NCI-H748 treated with DMSO at 0.1 percent for 48 hours (cell line): ENCODE results near the gene ALPG.
"Not testable (repeated sequence)": the region's sequence is repeated elsewhere in the genome, so short reads cannot be mapped to it uniquely, and the experiment has no call there.

Experiments used
- DNase-seq: peaks from one replicate; lab custom pipeline; 2025; lab: John Stamatoyannopoulos, UW

Gene ALPG

DNA sequence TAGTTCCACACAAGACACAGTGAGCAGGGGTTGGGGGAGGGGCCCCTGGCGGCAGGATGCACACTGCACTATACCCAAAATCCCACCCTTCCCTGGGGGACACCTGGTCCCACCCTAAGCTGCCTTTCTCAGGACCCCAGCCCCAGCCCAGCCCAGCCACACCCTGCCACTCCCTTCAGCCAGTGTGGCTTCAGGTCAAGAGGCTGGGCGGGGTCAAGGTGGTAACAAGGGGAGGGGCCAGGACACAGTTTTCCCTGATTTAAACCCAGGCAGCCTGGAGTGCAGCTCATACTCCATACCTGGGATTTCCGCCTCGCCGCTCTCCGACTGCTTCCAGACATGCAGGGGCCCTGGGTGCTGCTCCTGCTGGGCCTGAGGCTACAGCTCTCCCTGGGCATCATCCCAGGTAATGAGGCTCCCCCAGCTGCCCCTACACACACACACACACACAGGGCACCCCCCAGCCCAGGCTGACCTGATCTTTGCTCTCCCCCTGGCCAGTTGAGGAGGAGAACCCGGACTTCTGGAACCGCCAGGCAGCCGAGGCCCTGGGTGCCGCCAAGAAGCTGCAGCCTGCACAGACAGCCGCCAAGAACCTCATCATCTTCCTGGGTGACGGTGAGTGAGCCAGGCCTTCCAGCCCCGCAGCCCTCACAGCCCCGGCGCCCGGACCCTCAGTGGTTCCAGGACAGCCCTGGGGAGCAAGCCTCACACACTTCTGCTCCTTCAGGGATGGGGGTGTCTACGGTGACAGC, at the start of gene ALPG:
Gene ALPG (plus strand): TSS at position 289 of the 755 bp plus-strand sequence. CDS start 51 bp downstream, at position 340.
- DNase-seq, result no peak

DNA sequence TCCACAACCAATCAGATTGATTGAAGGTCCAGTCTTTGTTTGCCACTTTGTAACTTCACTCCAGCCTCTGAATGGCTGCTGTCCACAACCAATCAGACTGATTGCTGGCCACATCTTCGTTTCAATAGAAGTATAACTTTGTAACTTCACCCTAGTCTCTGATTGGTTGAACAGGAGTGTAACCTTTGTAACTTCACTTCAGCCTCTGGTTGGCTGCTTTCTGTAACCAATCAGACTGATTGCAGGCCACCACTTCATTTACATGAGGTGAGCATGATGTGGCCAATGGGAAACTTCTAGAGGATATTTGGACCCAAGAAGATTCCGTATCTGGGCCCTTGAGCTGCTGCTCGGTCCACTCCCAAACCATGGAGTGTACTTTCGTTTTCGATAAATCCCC, 45.0 kb upstream of the ALPG start:
- no peak for DNase-seq

DNA sequence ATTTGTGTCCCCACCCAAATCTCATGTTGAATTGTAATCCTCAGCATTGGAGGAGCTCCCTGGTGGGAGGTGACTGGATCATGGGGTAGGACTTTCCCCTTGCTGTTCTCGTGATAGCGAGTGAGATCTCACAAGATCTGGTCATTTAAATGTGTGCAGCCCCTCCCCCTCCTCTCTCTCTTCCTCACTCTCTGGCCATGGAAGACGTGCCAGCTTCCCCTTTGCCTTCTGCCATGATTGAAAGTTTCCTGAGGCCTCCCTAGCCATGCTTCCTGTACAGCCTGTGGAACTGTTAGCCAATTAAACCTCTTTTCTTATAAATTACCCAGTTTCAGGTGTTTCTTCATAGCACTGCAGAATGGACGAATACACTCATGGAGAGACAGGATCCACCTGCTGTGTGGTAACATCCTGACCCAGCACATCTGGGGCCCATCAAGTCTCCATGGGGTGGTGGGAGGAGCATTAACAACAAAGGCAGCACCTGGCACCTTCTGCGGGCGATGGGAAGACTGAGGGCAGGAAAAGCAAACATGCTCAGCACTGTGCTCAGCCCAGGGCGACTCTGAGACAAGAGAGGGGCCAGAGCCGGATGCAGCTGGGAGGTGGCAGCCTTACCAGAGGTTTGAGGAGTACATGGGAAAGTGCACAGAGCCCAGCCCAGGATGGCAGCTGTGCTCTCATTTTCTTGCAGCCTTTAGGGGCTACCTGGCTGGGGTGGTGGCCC, 44.3 kb upstream of the ALPG start:
- no peak for DNase-seq

DNA sequence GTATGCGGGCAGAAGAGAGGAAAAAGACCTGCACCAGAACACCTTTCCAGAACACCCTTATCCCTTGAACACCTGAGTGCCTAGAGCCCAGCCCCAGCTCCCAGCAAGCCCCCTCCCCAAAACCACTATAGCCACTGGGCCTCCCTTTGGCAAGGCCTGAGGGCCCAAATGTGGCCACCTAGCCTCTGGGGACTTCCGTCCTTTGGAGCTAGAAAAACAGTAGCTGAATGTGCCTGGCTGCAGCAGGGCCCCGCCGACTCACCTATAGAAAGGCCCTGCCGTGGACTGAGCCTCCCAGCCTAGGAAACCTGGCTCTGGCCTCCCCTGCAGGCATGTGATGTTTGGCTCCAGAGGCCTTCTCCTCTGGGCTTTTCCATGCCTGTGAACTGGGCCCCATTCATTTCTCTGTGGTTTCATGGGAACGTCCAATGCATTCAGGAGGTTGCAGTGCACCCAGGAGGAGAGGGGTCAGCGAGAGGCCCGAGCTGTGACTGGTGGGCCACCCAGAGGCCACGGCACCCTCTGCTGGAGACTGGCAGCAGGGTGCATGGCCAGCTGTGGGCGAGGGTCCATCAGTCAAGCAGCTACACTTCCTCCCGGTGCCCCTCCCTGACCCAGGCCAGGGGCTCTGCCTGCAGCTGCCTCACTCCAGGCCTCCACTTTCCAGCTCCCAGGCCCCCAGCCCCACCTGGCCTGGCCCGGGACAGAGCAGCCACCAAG, 43.4 kb upstream of the ALPG start:
- DNase-seq, result not testable (repeated sequence)

DNA sequence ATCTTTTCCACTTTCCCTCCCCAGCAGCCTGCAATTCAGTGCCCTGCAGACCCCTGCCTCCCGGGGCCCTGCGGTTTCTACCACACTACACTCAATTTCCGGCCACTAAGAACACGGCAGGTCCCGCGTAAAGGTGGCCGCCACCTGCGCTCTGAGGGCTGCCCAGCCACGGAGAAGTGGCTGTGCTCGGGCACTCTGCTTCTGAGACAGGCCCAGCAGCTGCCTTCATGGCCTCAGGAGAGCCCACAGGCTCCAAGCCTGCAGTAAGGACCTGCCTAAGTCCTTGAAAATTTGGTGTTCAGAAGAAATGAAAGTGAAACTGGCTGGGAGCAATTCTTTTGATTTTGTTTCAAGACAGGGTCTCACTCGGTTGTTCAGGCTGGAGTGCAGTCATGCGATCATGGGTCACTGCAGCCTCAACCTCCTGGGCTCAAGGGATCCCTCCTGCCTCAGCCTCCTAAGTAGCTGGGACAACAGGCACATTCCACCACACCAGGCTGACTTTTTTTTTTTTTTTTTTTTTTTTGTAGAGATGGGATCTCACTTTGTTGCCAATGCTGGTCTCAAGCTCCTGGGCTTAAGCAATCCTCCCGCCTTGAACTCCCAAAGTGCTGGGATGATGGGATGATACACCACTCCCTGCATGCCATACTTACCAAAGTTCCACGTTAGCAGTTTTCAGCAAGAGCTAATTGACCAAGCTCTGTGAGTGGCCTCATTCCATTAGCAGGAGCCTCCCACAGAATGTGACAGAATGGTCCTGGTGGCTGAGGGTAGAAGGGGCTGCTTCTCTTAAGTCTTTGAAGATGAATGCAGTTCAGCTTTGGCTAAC, 42.6 kb upstream of the ALPG start:
- DNase-seq, result no peak

DNA sequence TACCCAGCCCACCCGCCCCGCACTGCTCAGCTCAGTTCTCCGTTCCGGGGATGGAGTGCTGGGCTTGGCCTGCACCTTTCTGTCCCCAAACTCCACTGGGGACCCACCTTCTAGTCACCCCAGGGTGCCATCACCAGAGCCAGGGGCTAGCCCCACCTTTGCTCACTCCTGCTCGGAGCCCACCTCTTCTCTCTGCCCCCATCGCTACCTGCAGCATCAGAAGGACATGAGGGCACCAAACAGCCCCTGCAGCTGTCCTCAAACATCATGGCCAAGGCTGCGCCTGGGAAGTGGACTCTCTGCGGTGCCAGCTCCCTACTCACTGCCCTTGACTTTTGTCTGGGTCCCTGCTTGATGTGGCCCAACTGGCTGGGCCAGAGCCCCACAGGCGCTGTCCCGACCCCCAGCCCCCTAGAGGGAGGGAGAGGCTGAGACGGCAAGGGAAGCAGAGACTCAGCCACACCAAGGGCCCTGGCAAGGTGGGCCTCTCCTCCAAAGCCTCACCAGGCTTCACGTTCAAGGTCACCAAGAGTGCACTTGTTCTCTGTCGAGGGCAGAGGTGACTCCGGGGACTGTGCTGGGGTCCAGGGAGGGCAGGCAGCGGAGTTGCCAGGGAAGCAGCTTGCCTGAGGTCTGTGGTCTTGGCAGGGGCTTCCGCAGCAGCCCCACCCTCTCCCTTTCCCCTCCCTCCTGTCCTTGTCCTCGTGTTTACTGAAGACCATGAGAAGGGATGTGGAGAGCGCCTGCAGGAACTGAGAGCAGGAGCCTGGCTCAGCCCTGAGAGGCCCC, 41.6 kb upstream of the ALPG start:
- DNase-seq, result not testable (repeated sequence)

DNA sequence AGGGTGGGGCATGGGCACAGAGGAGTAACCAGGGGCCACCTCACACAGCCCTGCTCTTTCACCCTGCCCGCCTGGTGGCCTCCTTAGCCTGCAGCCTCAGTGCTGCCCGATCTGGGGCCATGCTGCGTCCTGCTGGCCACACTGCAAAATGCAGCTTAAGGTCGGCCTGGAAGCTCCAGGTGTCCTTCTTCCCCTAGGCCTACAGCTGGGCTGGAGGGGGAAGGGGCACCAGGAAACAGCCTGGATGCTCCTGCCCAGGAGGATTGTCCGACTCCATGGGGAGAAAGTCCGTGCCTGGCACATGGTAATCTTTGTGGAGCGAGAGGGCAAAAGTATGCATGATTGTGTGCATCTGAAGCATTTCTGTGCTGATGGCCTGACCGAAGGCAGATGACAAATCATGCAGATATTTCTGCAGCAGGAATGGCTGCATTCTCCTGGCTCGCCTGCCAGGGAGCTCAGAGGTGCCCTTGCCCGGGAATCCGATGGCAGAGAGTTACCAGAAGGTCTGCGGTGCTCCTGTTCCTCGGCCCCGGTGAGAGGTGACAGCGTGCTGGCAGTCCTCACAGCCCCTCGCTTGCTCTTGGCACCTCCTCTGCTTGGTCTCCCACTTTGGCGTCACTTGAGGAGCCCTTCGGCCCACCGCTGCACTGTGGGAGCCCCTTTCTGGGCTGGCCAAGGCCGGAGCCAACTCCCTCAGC, 40.9 kb upstream of the ALPG start:
- no peak for DNase-seq

DNA sequence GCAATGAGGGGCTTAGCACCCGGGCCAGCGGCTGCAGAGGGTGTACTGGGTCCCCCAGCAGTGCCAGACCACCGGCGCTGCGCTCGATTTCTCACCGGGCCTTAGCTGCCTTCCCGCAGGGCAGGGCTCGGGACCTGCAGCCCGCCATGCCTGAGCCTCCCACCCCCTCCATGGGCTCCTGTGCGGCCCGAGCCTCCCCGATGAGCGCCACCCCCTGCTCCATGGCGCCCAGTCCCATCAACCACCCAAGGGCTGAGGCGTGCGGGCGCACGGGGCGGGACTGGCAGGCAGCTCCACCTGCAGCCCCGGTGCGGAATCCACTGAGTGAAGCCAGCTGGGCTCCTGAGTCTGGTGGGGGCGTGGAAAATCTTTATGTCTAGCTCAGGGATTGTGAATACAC, 40.2 kb upstream of the ALPG start:
- DNase-seq, result not testable (repeated sequence)

DNA sequence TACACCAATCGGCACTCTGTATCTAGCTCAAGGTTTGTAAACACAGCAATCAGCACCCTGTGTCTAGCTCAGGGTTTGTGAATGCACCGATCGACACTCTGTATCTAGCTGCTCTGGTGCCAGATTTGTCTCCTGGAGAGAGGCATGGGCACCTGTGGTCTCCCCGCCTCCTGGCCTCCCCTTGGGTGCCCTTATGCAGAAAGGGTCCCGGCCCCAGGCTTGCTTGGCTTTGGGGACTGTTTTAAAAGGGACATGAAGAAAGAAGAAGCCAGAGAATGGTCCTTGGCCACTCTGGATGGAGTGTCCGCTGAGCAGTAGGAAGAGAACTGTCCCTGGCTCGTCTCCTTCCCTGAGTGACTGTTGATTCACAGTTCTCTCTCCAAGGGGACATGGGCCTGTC, 39.6 kb upstream of the ALPG start:
- no peak for DNase-seq

DNA sequence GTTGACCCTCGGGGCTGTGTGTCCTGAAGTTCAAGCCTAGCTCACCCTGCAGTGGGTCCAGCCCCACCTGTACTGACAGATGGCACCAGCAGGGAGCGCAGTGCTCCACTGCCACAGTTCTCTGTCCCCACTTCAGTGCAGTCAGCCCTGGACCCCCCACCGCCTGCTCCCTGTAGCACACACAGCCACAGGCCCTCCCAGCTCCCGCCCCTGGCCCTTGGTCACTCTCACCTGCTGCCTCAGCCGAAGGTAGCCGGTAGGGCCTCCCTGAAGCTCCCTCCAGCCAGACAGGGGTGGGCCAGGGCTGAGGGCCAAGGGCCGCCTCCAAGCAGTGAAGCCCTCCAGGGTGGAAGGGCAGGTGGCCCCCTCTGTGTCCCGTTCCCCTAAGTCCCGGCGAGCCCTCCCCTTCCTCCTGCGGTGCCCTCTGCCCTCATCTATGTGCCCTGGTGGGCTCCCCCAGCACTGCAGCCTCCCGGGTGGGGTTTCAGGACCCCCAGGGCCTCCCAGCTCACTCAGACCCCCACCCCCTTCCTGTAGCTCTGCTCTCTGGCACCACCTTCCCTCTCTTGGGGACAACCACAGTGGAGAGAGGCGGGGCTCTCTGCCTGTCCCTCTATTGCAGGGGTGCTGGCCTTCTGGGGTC, 38.9 kb upstream of the ALPG start:
- DNase-seq, result no peak

DNA sequence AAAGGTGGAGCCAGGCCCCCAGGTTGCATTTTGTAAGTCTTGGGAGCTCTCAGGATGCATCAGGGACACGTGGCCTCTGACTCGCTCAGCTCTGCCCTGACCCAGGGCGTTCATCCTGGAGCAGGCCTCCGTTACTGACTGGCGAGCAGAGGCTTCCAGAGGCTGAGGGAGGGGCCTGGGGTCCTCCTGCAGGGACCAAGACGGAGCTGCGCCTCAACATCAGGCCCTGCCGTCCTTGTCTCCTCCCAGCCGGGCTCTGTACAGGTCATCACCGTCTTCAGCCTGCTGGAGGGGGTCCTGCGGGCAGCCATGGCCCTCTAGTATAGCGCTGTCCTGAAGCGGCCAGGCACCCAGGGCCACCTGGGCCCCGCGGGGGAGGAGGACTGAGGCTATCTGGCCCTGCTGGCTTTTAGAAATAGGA, 38.3 kb upstream of the ALPG start:
- no peak for DNase-seq

DNA sequence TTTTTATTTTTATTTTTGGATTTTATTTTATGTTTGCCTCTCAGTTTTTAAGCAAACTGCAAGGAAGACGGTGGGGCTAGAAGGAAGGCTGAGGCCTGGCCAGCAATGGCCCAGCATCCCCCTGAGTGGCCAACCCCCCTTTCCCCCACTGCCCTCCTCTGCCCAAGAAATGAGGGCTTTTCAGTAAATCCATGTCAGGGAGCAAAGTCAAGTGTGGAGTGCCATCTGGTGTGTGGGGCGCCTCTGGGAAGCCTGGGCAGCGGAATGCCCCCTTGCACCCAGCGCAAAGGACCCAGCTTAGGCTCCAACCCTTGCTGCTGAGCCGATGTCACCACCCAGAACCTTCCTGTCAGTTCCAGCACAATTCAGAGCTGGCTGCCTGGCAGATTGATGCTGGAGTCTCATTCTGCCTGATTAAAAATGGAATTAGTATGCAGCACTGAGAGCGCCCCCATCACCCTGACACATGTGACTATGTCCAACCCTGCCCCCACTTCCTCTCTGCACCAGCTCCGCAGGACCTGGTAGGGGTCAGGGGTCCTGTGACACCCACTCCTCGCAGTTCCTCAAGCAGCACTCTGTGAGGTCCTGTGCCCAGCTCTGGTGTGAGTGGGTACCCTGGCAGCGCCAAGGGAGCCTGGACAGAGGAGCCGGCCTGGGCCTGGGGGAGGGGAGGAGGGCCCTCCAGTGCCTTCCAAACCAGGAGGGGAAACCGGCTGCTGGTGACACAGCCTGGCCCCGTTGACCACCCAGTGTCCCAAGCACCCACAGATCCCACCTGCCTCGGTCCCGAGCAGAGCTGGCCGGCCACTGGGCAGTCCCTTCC, 37.3 kb upstream of the ALPG start:
- no peak for DNase-seq

DNA sequence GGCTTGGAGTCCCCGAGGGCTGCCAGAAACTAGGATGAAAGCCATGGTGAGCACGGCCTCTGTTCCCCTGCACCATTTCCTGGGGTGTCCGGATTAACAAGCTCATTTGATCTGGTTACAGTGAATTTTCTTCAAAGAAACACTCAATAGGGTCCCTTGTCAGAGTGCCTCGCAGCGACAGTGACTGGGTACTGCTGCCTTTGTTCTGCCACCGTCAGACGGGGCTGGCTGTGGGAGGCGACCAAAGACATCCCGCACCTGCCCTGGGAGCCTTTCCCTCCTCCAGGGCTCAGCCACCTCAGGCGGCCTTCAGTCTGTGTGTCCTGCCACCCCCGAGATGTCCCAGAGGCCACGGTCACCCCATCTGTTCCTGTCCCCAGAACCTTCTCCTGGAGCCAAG, 36.6 kb upstream of the ALPG start:
- DNase-seq, result not testable (repeated sequence)

DNA sequence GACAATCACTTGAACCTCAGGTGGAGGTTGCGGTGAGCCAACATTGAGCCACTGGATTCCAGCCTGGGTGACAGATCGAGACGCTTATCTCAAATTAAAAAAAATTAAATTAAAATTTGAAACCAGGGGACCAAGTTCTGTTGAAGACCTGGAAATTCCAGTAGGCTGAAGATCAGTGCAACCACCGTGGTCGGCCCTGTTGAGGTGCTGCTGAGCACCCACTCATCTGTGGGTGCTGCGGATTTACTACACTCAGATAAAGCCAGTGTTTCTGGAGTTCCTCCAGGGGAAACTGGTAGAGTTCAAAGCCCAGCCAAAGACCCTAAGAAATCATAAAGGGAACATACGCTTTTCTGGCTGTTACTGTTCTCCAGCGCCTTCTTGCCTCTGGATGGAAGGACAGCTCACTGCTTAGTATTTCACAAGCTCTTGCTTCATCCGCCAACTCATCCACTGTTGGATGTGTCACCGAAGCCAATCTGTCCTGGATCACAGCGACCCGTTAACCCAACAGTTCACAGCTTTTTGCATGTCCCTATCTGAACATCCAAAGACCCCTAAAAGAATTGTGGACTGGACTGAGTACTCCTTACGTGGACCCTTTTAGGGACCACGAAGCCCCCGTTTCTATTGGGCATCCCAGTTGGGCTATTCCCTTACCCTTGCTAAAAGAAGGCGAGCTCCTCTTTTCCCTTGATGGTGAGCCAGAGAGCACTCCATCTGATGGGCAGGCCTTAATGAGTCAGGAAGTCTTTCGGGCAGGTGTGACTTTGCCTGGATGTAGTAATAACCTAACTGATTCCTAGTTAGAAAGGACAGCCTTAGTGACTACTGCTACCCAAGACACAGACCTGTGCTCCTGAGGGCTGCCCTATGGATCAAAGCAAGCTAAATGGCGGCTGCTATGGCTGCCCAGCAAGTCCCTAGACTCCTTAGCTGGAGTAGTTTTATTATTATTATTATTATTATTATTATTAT, 34.1 kb upstream of the ALPG start:
- no peak for DNase-seq

DNA sequence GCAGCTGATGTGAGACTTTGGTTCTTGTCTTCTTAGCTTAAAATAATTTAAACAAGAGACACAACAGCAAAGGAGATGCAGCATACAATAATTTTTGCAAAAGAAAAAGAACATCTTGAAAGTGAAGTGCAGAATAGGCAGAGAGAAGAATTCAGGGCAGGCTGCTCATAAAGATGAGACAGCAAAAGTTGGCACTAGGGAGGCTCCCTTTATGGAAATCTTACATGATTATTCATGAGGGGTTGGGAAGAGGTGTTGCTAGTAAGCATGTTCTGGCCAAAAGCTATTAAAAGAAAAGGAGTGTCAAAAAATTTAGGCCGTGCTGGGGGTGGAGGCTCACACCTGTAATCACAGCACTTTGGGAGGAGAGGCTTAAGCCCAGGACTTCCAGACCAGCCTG, 32.3 kb upstream of the ALPG start:
- DNase-seq, result no peak

DNA sequence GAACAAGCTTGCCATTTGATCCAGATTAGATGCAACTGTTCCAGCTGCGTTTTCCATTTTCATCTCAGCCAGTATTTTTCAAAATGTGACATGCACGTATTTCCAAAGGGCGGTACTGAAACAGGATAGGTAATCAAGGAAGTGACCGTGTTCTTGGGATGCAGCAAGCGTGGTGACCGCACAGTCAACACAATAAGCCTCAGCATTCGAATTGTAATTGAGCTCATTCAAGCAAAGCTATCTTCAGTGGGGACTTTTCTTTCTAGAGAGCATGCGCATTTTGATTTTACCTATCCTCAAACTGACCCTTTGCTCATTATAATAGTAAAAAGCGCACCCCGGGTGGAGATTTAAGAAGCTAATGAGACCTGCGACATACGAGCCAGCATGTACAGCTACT, 31.5 kb upstream of the ALPG start:
- no peak for DNase-seq

DNA sequence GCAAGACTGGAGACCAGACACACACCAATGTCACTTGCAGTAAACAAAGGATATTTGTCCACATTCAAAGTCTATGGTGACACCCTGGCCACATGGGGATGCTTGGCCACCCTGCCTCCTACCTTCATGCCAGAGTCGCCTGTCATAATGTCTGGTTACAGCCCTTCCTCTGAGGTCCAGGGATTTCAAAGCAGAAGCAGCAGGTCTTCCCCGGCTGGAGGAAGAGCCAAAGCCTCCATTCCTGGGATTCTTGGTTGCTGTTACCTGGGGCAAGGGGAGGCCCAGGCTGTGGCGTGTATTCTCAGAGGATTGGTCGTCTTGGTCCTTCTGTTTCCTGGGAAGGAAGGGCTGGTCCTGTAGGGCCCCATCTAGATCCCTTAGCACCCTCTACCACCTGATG, 30.4 kb upstream of the ALPG start:
- DNase-seq, result no peak

DNA sequence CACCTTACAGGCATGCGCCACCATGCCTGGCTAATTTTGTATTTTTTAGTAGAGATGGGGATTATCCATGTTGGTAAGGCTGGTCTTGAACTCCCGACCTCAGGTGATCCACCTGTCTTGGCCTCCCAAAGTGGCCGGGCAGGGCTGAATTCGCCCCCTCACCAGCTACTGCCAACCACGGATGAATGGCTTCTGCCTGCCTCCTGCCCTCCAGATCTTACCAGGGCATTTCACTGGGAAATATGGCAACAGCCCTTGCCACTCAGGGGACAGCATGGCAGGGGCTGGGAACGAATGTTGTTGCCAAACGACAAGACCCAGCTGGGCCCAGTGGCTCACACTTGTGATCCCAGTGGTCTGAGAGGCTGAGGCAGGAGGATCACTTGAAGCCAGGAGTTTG, 29.9 kb upstream of the ALPG start:
- DNase-seq, result no peak
